OCI-LY1 (cell line): Measurements from ENCODE around the gene FKBP1A.

Experiments
- H2AFZ ChIP-seq: fragments of 200-600 bp; sonication (generic), shearing (Covaris generic); 2 replicates; pipeline ENCODE4 v1.6.0; 2014; ENCODE audit warnings: antibody characterized with exemption, mild to moderate bottlenecking, low read length
- H3F3A ChIP-seq: fragments of 200-600 bp; sonication (generic), shearing (Covaris generic); 2 replicates; pipeline ENCODE4 v1.6.0; 2014; ENCODE audit warnings: mild to moderate bottlenecking, antibody characterized with exemption, low read length, moderate library complexity; ENCODE audit not compliant: insufficient read depth
- H3K27ac ChIP-seq: fragments of 200-600 bp; sonication (generic); 2 replicates; pipeline ENCODE4 v1.5.1; 2014; ENCODE audit warnings: low read length, mixed run types, mild to moderate bottlenecking, low read depth; ENCODE audit not compliant: poor library complexity, severe bottlenecking
- H3K27me3 ChIP-seq: fragments of 200-600 bp; sonication (generic); 2 replicates; pipeline ENCODE4 v1.6.0; 2014; ENCODE audit warnings: antibody characterized with exemption, mild to moderate bottlenecking, low read length, moderate library complexity; ENCODE audit not compliant: insufficient read depth
- H3K36me3 ChIP-seq: fragments of 200-600 bp; sonication (generic); 2 replicates; pipeline ENCODE4 v1.6.1; 2014; ENCODE audit warnings: mild to moderate bottlenecking, antibody characterized with exemption, low read length, moderate library complexity, mixed read lengths; ENCODE audit not compliant: insufficient read depth
- H3K4me1 ChIP-seq: fragments of 200-600 bp; sonication (generic); 2 replicates; pipeline ENCODE4 v1.5.1; 2014; ENCODE audit warnings: mild to moderate bottlenecking, low read length, moderate library complexity; ENCODE audit not compliant: insufficient read depth, severe bottlenecking
- H3K4me2 ChIP-seq: fragments of 200-600 bp; sonication (generic), shearing (Covaris generic); 2 replicates; pipeline ENCODE4 v1.6.1; 2014; ENCODE audit warnings: low read length
- H3K4me3 ChIP-seq: fragments of 200-600 bp; sonication (generic); 2 replicates; pipeline ENCODE4 v1.5.1; 2014; ENCODE audit warnings: low read length, low read depth, mild to moderate bottlenecking, mixed read lengths; ENCODE audit not compliant: poor library complexity, severe bottlenecking
- H3K79me2 ChIP-seq: fragments of 200-600 bp; shearing (Covaris generic); 2 replicates; pipeline ENCODE4 v1.6.1; 2016; ENCODE audit warnings: mixed run types, low read length, mixed read lengths; ENCODE audit not compliant: insufficient read depth
- H3K9ac ChIP-seq: fragments of 200-600 bp; sonication (generic), shearing (Covaris generic); 2 replicates; pipeline ENCODE4 v1.6.1; 2014; ENCODE audit warnings: mild to moderate bottlenecking, low read length, mixed read lengths
- H3K9me2 ChIP-seq: fragments of 200-600 bp; sonication (generic), shearing (Covaris generic); 2 replicates; pipeline ENCODE4 v1.6.1; 2014; ENCODE audit warnings: low read depth, mild to moderate bottlenecking, low read length, mixed read lengths
- H3K9me3 ChIP-seq: fragments of 200-600 bp; shearing (Covaris generic); 2 replicates; pipeline ENCODE4 v1.6.1; 2014; ENCODE audit warnings: low read length, mixed read lengths
- H4K20me1 ChIP-seq: fragments of 200-600 bp; sonication (generic), shearing (Covaris generic); 2 replicates; pipeline ENCODE4 v1.6.0; 2016; ENCODE audit warnings: mild to moderate bottlenecking, low read length; ENCODE audit not compliant: insufficient read depth
- EZH2 ChIP-seq: fragments of 200-600 bp; sonication (generic), shearing (Covaris generic); IDR thresholded peaks from 2 replicates; pipeline ENCODE4 v1.8.0; 2017; ENCODE audit warnings: borderline replicate concordance, mixed run types, mild to moderate bottlenecking, antibody characterized with exemption, low read length, moderate library complexity, mixed read lengths
- TF ChIP-seq, protein P1 (sequence below): fragments of 200-600 bp; sonication (generic), shearing (Covaris generic); IDR thresholded peaks from 2 replicates; pipeline ENCODE4 v1.5.1; 2017; ENCODE audit warnings: mild to moderate bottlenecking, antibody characterized with exemption, low read length, moderate library complexity, mixed read lengths

Gene FKBP1A

DNA sequence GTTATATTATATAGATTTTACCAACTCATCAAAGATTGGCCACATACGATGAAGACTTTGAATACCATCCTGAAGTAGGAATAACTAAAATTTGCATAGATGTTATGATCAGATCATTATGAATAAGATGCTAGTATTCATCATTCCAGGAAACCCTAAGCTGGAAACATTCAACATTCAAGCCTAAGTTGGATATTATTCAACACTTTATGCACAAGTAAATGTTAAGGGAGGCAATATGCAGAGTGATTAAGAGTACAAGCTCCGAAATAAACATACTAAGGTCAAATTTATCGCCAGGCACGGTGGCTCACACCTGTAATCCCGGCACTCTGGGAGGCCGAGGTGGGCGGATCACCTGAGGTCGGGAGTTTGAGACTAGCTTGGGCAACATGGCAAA is 43.4 kb upstream of the FKBP1A start:
- H4K20me1 ChIP-seq, result no peaks in the 10 kb centered on the region

DNA sequence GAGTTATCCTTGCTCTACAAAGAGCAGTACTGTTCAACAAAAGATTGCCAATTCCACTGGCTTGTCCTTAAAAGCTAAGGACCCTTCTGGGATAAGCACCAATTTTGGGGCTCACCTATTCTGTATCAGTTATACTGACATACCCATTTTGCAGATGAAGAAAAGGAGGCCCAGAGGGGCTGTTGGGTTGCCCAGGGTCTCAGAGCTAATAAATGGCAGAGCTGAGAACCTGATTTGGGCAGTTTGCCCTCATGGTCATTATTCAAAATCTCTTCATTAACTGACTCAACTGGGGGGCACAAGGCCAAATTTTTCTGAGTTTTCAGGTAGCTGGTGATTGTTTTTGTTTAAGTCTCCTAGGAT is 42.5 kb upstream of the FKBP1A start:
- Histone ChIP-seq H2AFZ (no peak overlapping the region), H3F3A (no peaks in the 10 kb centered on the region), H3K9me3 (peaks cover 3% of the 10 kb centered on the region; the same call in 1 of the 2 replicates), H3K9me2 (no peaks in the 10 kb centered on the region), H3K27ac (peak overlapping the region; percentile 82), H3K36me3 (peaks cover 4% of the 10 kb centered on the region), H3K9ac (no peak overlapping the region), H3K4me1 (peaks cover 16% of the 10 kb centered on the region), H4K20me1 (no peaks in the 10 kb centered on the region), H3K79me2 (no peaks in the 10 kb centered on the region), H3K4me2 (no peak overlapping the region; the same call in 1 of the 2 replicates), H3K27me3 (no peaks in the 10 kb centered on the region), H3K4me3 (peak overlapping the region; percentile 7)
- TF ChIP-seq, protein P1, sequence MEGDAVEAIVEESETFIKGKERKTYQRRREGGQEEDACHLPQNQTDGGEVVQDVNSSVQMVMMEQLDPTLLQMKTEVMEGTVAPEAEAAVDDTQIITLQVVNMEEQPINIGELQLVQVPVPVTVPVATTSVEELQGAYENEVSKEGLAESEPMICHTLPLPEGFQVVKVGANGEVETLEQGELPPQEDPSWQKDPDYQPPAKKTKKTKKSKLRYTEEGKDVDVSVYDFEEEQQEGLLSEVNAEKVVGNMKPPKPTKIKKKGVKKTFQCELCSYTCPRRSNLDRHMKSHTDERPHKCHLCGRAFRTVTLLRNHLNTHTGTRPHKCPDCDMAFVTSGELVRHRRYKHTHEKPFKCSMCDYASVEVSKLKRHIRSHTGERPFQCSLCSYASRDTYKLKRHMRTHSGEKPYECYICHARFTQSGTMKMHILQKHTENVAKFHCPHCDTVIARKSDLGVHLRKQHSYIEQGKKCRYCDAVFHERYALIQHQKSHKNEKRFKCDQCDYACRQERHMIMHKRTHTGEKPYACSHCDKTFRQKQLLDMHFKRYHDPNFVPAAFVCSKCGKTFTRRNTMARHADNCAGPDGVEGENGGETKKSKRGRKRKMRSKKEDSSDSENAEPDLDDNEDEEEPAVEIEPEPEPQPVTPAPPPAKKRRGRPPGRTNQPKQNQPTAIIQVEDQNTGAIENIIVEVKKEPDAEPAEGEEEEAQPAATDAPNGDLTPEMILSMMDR, result no peak
- no peak for TF ChIP-seq EZH2

More for the DNA sequence above, 43.4 kb upstream of the FKBP1A start:
- Histone ChIP-seq H3K9me3 (peaks cover 3% of the 10 kb centered on the region; the same call in 1 of the 2 replicates), H3K27me3 (no peaks in the 10 kb centered on the region), H3F3A (no peaks in the 10 kb centered on the region), H3K36me3 (peaks cover 4% of the 10 kb centered on the region), H3K79me2 (no peaks in the 10 kb centered on the region), H3K4me1 (peaks cover 16% of the 10 kb centered on the region), H3K9me2 (no peaks in the 10 kb centered on the region), H2AFZ (no peak overlapping the region), H3K4me3 (no peak overlapping the region), H3K27ac (no peak overlapping the region), H3K9ac (no peak overlapping the region), H3K4me2 (no peak overlapping the region)
- TF ChIP-seq EZH2, result no peak
- TF ChIP-seq, protein P1, result no peak

DNA sequence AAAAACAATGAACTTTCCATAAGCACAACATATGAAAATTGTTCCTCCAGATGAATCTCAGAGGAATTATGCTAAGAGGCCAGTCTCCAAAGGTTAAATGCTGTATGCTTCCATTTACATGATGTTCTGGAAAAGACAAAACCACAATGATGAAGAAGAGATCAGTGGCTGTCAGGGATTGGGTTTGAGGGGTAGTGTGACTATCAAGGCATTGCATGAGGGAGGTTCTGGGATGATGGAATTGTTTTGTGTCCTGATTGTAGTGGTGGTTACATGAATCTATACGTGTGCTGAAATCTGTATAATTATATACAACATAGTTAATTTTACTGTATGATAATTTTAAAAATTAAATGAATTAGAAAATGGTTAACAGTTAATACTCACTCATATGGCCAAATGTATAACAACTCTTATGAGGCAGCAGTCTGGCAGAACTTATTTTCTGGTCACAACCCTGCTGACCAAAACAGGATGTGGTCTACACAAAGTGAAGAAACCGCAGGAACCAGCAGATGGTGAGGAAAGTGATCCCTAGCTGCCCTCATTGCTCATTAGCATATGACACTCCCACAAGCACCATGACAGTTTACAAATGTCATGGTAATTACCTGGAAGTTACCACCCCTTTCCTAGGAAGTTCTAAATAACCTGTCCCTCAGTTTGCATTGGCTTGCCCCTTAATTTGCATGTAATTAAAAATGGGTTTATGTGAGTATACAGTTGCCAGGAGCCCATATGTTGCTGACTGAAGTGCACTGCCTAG is 41.9 kb upstream of the FKBP1A start:
- no peaks in the 10 kb centered on the region for H3K9me2 ChIP-seq
- no peaks in the 10 kb centered on the region for H3F3A ChIP-seq
- peaks cover 3% of the 10 kb centered on the region; the same call in 1 of the 2 replicates for H3K9me3 ChIP-seq
- TF ChIP-seq, protein P1, result no peak
- no peak overlapping the region for H3K9ac ChIP-seq
- no peak overlapping the region for H2AFZ ChIP-seq
- H3K79me2 ChIP-seq, result no peaks in the 10 kb centered on the region
- H3K27me3 ChIP-seq, result no peaks in the 10 kb centered on the region
- H4K20me1 ChIP-seq, result no peaks in the 10 kb centered on the region
- H3K27ac ChIP-seq, result peak overlapping the region; percentile 82
- peaks cover 4% of the 10 kb centered on the region for H3K36me3 ChIP-seq
- H3K4me1 ChIP-seq, result peaks cover 16% of the 10 kb centered on the region
- peak overlapping the region; percentile 7 for H3K4me3 ChIP-seq
- peak overlapping the region; percentile 14; the same call in 1 of the 2 replicates for H3K4me2 ChIP-seq
